ENCODE measurements around the gene ASB12.

GRCh38 chrX:64202808-64203325, 27.5 kb downstream of the ASB12 start:
- TF ChIP-seq CTCF (IDR thresholded peaks at IDR 0.05 in 2 of 3, conservative IDR thresholded peaks at IDR 0.05 in 1 of 3; ENCODE audit: control insufficient read depth in 2 of 3, extremely low read depth in 1 of 3, insufficient read depth in 1 of 3, low read depth in 3 of 3, low read length in 3 of 3) = no peak
- no peak for TF ChIP-seq SP1 (IDR thresholded peaks at IDR 0.05; ENCODE audit: low read depth, low read length)
- no peak for TF ChIP-seq POLR2A (IDR thresholded peaks at IDR 0.05; ENCODE audit: low read depth, low read length)
- no peak for TF ChIP-seq NBN (IDR thresholded peaks at IDR 0.05)
- no peak for TF ChIP-seq SMC3 (IDR thresholded peaks at IDR 0.05; ENCODE audit: borderline replicate concordance, low read length)
- no peak for TF ChIP-seq KAT2A (conservative IDR thresholded peaks at IDR 0.05; ENCODE audit: control insufficient read depth, low read depth, low read length)
- TF ChIP-seq MXI1 (IDR thresholded peaks at IDR 0.05; ENCODE audit: low read depth, low read length) = no peak
- TF ChIP-seq CHD2 (IDR thresholded peaks at IDR 0.05; ENCODE audit: borderline replicate concordance, low read depth, low read length) = no peak
- TF ChIP-seq EP300 (IDR thresholded peaks at IDR 0.05; ENCODE audit: borderline replicate concordance in 1 of 2, control insufficient read depth in 1 of 2, low read depth in 2 of 2, low read length in 2 of 2) = no peak
- TF ChIP-seq BCLAF1 (IDR thresholded peaks at IDR 0.05) = no peak
- TF ChIP-seq, protein P1, sequence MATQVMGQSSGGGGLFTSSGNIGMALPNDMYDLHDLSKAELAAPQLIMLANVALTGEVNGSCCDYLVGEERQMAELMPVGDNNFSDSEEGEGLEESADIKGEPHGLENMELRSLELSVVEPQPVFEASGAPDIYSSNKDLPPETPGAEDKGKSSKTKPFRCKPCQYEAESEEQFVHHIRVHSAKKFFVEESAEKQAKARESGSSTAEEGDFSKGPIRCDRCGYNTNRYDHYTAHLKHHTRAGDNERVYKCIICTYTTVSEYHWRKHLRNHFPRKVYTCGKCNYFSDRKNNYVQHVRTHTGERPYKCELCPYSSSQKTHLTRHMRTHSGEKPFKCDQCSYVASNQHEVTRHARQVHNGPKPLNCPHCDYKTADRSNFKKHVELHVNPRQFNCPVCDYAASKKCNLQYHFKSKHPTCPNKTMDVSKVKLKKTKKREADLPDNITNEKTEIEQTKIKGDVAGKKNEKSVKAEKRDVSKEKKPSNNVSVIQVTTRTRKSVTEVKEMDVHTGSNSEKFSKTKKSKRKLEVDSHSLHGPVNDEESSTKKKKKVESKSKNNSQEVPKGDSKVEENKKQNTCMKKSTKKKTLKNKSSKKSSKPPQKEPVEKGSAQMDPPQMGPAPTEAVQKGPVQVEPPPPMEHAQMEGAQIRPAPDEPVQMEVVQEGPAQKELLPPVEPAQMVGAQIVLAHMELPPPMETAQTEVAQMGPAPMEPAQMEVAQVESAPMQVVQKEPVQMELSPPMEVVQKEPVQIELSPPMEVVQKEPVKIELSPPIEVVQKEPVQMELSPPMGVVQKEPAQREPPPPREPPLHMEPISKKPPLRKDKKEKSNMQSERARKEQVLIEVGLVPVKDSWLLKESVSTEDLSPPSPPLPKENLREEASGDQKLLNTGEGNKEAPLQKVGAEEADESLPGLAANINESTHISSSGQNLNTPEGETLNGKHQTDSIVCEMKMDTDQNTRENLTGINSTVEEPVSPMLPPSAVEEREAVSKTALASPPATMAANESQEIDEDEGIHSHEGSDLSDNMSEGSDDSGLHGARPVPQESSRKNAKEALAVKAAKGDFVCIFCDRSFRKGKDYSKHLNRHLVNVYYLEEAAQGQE (IDR thresholded peaks at IDR 0.05; ENCODE audit: low read depth, low read length) = no peak
- no peak for TF ChIP-seq GABPA (IDR thresholded peaks at IDR 0.05; ENCODE audit: low read depth)

All from GM12878 (cell line).